Measurements from ENCODE around the gene AQP1.

The AQP1 gene

DNA sequence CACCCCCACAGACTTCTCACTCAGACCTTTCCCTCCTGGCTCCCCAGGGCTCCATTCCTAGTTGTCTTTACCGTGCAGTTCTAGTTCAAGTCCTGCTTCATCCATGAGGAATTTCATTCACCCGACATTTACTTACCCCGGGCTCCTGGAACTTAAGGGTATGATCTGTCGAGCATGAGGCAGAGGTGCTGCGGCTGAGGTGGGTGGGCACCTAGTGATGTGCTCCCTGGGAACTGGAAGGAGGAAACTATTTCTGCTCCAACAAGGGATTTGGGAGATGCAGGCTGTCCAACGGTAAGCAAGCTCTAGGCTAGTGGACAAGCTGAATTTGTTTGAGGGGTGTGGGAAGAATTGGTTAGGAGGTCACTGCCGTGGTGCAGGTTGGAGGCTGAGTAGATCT is 30.2 kb upstream of the AQP1 start:
- no peak for DNase-seq (ENCODE audit: low spot score)
- no peak for FAIRE-seq

DNA sequence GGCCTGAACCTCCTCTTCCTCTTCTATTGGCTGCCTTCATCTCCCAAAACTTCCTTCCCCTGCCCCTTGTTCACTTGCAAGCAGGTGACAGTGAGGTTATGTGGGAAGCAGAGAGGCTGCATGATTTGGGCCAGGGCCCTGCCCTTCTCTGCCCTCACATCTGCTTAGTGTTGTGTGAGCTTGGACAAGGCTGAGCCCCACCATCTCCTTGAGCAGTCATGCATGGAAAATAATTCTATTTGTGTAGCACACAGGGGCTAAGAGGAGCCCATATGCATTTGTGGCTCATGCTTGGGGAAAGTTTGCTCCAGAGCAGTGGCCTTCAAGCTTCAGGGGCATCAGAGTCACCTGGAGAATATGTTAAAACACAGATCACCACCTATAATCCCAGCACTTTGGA is 26.8 kb upstream of the AQP1 start:
- FAIRE-seq (no peak), DNase-seq (ENCODE audit: low spot score) (no peak)

DNA sequence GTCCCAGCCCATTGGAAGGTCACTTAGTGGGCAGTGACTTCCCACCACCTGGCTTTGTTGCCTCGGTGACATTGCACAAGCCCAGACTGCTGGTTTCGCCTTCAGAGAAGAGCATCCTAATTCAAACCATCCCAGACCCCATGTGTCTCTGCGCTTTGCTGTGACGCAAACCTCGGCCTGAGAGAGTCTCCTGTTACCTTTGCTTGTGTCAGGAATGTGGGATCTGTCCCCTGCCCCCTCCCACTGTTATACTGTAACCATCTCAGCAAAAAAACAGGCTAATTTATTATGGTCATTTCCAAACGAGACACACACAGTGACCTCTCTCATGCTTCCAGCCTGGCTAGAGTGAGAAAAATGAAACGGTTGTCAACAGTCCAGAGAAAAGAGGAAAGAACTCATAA is 25.0 kb upstream of the AQP1 start:
- no peak for DNase-seq (ENCODE audit: low spot score)

DNA sequence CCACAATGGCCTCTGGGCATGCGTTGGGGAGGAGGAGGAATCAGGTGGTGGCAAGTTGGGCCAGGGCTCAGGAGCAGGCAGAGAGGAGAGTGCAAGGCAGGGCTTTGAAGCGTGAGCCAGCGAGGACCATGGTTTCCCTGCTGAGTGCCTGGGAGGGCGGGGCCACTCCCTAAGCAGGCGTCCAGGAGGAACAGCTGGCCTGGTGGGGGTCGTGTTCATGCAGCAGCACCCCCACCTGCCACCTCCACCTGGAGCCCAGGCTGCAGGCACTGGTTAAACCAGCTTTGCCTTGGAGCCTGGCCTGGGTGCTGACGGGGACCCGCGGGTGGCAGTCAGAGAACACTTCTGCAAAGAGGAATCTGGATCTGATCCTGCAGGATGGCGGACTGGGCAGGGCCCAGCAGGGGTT is 24.2 kb upstream of the AQP1 start:
- FAIRE-seq: no peak
- DNase-seq (ENCODE audit: low spot score): no peak

More for the DNA sequence above, 25.0 kb upstream of the AQP1 start:
- no peak for FAIRE-seq

DNA sequence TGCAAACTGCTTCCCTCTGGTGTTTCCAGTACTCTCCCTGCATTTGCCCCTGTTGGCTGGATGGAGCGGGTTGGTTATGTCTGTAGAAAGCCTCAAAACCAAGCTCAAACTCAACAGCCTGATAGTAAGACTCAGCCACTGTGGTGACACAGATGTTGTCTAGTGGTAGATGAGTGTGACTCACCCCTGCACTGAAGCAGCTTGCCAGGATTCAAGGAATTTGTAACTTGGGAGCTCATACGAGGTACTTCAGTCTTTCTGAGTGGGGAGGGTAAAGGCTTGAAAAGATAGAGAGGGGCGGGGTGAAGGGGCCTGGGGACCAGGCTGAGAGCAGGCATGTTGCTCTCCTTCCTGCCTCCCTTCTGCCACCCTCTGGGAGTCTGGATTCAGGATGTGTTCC is 22.9 kb upstream of the AQP1 start:
- no peak for FAIRE-seq
- peak; percentile 30 for DNase-seq (ENCODE audit: low spot score)

DNA sequence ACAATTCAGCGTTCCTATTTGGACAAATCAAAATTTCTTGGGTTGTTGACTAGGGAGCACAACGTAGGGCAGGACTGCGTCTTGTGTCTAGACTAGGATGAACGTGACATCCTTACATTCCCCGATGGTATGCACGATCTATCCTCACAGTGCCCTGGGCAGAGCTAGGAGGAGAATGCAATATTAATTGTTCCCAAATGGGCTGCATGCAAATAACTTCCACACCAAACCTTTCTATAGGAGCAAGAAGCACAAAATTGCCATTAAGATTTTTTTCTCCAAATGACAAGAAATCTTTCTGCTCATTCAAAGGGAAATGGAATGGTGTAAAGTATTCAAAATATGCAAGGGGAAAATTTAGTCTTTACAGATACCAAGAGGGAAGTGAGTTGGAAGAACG is 21.4 kb upstream of the AQP1 start:
- no peak for DNase-seq (ENCODE audit: low spot score)
- FAIRE-seq: no peak

DNA sequence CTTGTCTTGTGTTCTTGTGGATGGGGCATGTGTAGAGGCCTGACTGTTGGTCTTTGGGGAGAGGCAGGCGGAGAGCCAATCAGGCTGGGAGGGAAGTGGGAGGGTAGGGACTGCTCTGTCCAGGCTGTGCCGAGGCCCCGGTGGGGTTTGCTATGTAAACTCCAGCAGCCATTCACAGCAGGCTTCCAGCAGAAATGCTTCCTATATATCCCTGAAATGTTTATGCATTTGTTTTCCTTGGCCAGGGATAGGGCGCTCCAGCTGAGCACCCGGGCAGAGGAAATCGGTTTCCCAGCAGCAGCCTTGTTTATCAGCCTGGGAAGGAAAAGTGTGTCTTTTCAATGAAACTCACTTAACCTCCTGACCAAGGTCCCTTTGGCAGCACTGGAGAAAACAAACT is 18.3 kb upstream of the AQP1 start:
- FAIRE-seq (no peak), DNase-seq (ENCODE audit: low spot score) (no peak)

DNA sequence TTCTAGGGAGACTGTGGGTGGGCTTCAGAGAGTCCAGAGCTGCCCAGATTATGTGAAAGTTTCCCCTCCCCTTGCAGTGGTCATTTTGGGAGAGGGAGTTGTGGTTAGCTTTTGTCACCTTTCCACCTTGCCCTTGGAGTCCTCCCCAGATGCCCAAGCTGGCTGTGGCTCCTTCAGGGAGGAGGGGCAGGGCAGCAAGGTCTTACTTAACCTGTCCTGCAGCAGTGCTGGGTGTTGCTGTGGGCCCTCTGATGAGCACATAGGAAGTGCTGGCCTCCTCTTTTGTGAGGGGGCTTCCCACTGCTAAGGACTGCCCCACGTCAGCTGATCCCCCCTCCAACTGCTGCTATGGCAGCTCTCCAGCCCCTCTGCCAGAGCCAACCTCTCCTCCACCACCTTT is 17.6 kb upstream of the AQP1 start:
- DNase-seq (ENCODE audit: low spot score) (no peak), FAIRE-seq (no peak)

DNA sequence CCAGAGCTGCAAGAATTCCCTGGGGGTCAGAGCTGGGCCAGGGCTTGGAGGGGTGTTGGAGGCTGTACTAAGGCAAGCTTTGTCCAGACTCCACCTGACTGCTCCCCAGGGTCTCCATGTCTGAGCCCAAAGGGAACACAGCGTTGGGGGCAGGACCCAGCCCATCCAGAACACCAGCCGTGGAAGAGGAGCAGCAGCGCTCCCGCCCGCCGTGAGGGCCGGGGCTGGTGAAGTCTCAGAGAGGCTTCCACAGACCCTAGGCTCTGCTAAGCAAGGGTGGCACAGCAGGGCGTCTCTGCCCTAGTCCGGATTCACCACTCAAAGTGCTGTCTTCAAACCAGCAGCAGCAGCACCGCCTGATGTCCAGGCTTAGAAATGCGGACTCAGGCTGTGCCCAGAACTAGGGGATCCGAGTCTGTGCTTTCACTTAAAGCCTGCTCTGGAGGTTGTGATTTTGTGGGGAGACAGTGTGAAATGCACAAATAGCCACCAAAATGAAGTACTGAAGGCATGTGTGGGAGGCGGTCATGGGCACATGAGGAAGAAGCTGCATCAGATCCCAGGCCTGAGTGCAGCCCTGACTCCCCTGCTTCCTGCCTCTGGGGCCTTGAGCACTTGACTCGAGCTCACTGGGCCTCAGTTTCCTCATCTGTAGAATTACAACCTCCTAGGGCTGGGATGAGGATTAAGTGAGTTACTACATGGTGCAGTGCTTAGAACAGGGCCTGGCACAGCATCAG is 16.6 kb upstream of the AQP1 start:
- FAIRE-seq: no peak
- no peak for DNase-seq (ENCODE audit: low spot score)

DNA sequence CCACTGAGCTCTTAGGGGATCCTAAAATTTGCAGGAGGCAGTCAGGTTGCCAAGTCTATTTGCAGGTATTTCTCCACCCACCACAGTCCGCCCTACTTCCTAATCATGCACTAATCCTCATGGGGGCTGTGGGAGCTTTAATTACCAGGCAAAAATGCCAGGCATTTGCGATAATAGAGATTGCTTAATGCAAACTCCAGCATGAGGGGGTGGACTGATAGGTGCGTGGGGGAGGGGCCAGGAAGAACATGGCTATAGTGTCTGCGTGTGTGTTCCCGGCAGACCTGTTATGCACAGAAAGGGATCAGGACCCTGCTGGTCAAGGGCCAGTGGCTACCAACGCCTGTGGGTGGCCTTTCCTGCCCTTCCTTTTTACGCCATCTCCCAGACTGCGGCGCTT is 15.6 kb upstream of the AQP1 start:
- DNase-seq (ENCODE audit: low spot score) (no peak), FAIRE-seq (no peak)

DNA sequence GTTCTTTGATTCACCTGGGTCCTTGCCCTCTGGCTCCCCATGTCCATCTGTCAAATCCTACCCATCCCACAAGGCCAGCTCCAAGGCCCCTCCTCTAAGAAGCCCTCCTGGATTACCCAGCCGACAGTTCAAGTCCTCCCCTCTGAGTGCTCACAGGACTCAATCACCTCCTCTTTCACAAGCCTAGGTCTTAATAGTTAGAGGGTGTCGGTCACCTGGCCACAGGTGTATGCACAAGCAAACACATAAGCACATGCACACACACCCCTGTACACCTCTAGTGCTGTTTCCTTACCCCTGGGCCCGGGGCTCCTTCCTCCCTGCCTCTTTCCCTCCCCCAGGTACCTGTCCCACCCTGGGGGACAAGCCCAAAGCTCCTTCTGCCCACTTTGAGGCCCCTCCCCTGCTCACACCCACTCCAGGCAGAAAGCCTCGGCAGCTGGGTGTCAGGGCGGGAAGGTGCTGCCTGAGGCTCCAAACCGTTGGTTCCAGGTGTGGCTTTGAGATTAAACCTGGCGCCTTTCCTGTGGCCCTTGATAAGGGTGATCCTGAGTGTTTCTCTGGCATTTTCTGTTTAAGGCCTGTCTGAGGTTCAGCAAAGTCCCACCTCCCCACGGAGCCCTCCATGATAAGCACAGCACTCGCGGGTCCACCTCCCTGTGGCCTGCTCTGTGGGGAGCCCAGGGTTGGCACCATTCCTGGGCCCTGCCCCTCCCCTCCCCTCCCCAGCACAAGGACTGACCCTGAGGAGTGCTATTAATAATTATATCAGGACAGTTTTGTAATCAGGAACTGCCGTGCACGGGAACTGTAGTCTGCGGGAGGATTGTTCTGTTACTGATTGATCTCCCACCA is 14.6 kb upstream of the AQP1 start:
- no peak for DNase-seq (ENCODE audit: low spot score)
- no peak for FAIRE-seq

DNA sequence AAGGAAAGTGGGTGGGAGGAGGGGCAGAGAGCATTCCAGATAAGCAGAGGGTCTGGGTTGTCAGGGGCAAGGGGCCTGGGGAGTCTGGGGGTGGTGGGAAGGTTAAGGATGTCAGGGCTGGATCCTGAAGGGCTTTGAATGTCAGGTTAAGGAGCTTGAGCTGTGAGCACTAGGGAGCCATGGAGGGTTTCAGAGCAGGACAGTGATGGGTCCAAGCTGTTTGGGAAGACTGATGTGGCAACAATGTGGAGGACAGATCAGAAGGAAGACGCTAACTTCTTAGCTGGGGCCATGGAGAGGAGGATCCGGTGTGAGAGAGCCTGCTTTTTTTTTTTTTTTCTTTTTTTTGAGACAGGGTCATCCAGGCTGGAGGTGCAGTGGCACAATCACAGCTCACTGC is 13.9 kb upstream of the AQP1 start:
- FAIRE-seq (no peak), DNase-seq (ENCODE audit: low spot score) (no peak)

DNA sequence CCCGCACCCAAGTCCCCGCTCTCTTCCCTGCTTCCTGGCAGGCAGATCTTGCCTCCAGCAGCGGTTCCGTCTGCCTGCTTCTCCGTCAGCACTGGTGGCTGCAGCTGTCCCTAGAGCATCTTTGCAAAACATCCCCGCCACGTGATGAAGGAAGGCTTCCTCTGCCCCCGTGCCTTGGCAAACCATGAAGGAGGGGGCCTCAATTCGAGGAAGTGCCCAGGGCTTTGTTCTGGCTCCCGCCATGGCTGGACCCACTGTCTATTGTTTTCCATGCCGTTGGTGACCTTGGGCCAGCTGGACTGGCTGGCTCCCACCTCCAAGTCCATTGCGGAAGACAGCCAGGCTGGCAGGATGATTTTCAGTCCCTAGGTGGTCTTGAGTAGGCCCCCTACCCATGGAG is 13.2 kb upstream of the AQP1 start:
- no peak for FAIRE-seq

DNA sequence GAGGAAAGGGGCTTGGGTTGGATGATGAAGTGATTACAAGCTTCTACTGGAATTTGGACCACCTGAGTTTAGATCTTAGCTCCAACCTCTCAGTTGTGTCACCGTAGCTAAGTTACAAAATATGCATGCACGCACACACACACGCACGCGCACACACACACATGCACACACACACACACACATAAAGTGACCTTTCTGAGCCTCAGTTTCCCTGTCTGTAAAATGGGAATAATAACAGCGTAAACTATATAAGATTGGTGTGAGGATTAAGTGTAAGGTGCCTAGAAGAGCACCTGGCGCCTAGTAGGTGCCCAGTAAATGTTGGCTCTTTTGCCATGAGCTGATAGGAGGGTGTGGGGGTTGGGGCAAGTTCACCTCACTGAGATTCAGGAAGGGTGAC is 12.6 kb upstream of the AQP1 start:
- FAIRE-seq: no peak
- no peak for DNase-seq (ENCODE audit: low spot score)

More for the DNA sequence above, 13.2 kb upstream of the AQP1 start:
- DNase-seq (ENCODE audit: low spot score): no peak

DNA sequence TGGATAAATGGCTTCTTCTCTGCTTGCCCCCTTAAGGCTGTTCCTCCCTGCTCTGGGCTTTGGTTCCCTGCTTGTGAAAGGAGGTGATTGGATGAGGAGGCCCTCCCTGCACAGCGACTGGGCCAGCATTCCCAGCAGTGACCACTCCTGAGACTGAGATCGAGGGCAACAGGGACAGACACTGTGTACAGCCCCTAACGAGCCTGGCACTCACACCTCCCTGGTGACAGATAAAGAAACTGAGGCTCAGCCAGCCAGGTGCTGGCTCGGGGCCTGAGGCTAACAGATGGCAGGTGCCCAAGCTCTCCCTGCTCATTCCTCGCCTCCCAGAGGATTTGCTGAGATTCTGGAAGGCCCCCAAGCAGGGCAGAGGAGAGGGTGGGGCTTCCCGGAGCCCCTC is 12.0 kb upstream of the AQP1 start:
- no peak for DNase-seq (ENCODE audit: low spot score)
- no peak for FAIRE-seq

DNA sequence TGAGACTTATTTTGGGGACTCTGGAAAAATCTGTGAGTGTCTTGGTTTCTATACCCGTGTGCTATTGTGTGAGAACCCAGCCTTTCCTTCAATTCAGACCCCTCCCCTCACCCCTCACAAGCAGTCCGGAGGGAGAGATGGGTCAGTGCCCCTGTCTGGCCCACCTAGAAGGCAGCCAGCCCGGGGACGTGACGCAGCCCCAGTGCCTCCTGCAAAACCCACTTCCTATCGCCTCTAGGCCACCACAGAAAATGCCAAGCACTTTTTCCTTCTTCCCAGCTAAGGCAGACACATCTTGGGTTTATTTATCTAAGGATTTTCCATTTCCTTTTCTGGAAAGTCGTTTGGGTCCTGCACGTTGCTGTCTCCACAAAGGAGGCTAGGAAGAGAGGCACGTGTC is 11.6 kb upstream of the AQP1 start:
- FAIRE-seq (no peak), DNase-seq (ENCODE audit: low spot score) (no peak)

DNA sequence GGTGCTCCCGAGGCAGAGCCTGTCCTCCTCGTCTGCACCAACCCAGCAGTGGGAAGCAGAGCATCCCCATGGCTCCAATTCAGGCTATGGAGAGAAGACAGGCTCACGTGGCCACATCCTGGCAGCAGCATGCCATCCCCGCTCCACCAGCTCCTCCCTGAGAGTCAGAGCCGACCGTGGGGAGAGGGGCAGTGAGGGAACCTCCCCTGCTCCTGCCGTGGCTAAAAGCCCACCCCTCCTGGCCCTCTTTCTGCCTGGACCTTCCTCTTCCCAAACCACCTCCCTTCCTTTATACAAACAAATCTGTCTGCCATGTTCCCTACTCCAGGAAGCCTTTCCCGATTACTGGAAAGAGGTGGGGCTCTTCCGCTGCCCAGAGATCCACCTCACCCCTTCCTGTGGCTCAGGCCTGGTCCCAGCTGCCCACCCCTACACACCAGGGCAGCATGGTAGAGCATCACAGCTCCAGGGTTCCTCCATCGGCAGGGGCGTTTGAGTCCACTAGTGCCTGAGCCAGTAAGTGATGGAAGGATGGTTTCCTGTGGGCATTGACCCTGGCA is 10.8 kb upstream of the AQP1 start:
- DNase-seq (ENCODE audit: low spot score) (no peak), FAIRE-seq (no peak)

DNA sequence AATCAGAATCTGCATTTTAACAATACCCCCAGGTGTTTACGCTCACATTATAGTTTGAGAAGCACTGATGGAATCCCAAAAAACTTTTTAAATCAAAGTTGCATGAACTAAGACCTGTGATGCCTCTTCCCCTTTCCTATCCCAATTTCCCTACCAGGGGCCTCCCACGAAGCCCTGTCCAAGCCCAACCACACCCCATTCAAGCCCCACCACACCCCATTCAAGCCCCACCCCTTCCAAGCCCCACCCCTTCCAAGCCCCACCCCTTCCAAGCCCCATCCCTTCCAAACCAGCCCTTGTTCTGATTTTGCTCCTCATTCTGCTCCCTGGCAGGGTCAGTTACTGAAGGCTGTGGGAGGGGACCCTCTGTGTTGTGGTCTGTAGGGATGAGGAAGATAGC is 9.8 kb upstream of the AQP1 start:
- no peak for FAIRE-seq

DNA sequence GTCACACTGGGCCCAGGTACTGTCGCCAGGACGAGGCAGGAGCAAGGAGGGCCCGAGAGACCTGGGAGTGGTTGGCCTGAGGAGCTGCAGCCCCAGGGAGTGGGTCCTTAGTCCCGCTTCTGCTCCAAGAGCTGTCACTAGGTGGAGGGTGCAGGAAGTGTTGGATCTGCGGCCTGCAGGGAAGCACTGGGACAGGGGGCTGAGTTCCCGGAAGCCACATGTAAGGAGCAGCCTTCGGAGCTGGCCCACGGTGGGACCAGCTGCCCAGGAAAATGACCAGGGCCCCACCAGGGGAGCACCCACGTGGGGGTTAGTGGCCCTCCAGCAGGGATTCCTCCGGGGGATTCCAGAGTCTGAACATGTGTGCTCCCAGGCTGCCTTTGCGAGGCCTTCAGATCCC is 9.2 kb upstream of the AQP1 start:
- FAIRE-seq: no peak
- DNase-seq (ENCODE audit: low spot score): no peak

More for the DNA sequence above, 9.8 kb upstream of the AQP1 start:
- DNase-seq (ENCODE audit: low spot score): no peak

DNA sequence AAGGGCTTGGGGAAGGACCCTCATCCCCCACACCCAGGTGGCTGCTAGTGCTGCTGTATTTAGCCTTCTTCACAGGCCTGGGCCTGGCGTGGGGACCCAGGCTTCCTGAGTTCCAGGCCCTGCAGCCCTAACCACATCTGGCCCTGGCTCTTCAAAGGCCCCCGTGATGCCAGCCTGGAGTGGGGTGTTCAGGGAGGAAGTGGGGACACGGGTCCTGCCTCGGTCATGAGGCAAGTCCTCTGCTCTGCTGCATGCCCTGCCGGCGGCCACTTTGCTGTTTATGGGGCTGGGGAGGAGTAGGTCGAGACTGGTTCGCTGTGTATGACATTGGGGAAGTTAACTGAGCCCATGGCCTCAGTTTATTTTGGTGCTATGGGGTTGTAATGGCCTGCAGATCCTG is 8.5 kb upstream of the AQP1 start:
- FAIRE-seq (no peak), DNase-seq (ENCODE audit: low spot score) (no peak)

DNA sequence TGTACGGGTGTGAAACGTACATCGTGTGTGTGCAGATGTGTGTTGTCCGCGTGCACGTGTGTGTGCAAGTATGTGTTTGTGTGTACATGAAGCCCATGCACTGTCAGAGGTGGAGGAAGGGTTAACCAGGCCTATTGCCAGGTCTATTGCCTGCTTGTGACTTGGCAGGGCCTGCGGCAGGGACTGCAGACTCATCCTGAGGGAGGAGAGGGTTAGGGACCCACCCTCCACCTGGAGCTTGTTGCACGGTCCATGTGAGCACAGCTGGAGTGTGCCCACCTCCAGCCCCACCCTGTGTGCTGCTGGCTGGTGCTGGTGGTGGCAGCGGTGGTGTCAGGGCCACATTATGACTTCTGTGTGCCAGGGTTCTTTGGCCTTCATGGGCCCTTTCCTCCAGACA is 7.1 kb upstream of the AQP1 start:
- DNase-seq (ENCODE audit: low spot score): no peak
- no peak for FAIRE-seq

Data from RCC 7860 (cell line).